Transverse colon (tissue), 3 donors: ENCODE measurements around the gene SEC16A.

Source experiments
- CTCF ChIP-seq, 5 experiments: fragments of 200-600 bp in 3 of 5; fragments of 450-650 bp in 2 of 5; sonication (generic) in 3 of 5; IDR thresholded peaks; 1 replicate in 2 of 5; 2 replicates in 3 of 5; pipeline ENCODE4 v1.5.1; 2016 to 2017; ENCODE audit warnings: antibody characterized with exemption in 5 of 5, inconsistent platforms in 3 of 5, mild to moderate bottlenecking in 2 of 5, moderate library complexity in 1 of 5
- POLR2A ChIP-seq: fragments of 450-650 bp; IDR thresholded peaks from one replicate; pipeline ENCODE4 v1.6.1; 2016; ENCODE audit warnings: antibody characterized with exemption, mild to moderate bottlenecking, moderate library complexity

GRCh38 chr9:136509549-136509948 is 26.7 kb upstream of the SEC16A start:
- no peak for TF ChIP-seq CTCF (IDR thresholded peaks at IDR 0.05)
- no peak for TF ChIP-seq POLR2A
